ENCODE results near the gene UBQLNL.

The UBQLNL gene

GRCh38 chr11:5507177-5507932 is 9.1 kb downstream of the UBQLNL start:
- DNase-seq = no peak

DNA sequence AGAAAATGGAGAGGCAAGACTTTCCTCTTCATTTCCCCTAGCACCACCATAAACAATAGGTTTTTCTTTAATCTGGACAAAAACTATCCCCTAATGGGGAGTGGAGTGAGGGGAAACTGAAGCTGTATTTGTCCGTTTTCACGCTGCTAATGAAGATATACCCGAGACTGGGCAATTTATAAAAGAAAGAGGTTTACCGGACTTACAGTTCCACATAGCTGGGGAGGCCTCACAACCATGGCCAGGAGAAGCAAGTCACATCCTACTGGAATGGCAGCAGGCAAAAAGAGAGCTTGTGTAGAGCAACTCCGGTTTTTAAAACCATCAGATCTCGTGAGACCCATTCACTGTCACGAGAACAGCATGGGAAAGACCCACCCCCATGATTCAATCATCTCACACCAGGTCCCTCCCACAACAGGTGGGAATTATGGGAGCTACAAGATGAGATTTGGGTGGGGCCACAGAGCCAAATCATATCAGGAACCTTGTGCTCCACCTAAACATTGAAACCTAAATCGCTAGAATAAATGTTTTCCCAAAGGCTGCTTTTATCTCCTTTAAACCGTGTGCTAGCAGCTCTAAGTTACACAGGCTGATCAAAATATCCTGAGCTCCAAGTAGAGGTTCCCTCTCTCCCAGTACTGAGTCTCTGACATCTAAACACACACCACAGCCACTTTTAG is 11.0 kb downstream of the UBQLNL start:
- DNase-seq = no peak

- no peak for DNase-seq
These were observed 12.0 kb downstream of the UBQLNL start for GRCh38 chr11:5504403-5504921.

GRCh38 chr11:5500393-5500801 is 16.1 kb downstream of the UBQLNL start:
- no peak for DNase-seq

GRCh38 chr11:5499671-5500070 is 16.8 kb downstream of the UBQLNL start:
- no peak for DNase-seq

GRCh38 chr11:5489576-5490357 is 26.7 kb downstream of the UBQLNL start:
- no peak for DNase-seq

DNA sequence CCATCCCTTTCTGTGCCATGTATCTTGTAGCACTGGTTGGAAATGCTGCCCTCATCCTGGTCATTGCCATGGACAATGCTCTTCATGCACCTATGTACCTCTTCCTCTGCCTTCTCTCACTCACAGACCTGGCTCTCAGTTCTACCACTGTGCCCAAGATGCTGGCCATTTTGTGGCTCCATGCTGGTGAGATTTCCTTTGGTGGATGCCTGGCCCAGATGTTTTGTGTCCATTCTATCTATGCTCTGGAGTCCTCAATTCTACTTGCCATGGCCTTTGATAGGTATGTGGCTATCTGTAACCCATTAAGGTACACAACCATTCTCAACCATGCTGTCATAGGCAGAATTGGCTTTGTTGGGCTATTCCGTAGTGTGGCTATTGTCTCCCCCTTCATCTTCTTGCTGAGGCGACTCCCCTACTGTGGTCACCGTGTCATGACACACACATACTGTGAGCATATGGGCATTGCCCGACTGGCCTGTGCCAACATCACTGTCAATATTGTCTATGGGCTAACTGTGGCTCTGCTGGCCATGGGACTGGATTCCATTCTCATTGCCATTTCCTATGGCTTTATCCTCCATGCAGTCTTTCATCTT is 27.6 kb downstream of the UBQLNL start:
- no peak for DNase-seq

GRCh38 chr11:5488385-5488784 is 28.1 kb downstream of the UBQLNL start, which contains the start of gene OR52D1:
TSS of gene OR52D1 (plus strand) at chr11:5488685. CDS start at chr11:5488707, 22 bp downstream.
- DNase-seq = no peak

DNA sequence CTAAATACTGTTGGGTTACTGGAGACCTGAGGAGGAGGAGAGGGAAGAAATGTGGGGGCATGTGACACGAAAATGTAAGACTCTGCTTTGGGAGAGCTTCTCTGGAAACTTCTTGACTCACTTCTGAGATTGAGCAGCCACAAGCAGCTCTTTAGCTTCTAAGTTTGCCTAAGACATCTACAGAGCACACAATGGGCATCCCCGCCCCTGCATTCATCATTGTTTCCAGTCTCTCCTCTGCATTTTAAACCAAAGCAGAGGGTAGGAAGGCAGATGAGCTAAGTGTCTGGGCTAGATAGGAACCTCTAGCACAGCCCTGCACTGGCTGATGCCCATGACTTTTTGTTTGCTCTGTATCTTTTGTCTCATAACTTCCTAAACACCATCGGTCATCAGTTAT is 30.1 kb downstream of the UBQLNL start:
- DNase-seq = no peak

DNA sequence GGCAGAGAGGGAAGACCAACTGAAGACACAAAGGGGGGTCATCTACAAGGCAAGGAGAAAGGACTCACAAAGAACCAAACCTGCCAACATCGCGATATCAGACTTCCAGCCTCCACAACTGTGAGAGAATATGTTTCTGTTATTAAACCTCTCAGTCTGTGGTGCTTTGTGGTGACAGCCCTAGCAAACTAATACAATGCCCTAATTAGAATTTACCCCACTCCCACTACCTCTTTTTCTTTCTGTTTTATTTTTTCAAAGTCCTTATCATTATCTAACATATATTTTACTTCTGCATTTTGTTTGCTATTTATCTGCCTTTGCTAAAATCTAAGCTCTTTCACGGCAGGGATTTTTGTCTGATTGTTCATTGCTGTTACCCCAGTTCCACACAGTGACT is 30.5 kb downstream of the UBQLNL start:
- DNase-seq = no peak

DNA sequence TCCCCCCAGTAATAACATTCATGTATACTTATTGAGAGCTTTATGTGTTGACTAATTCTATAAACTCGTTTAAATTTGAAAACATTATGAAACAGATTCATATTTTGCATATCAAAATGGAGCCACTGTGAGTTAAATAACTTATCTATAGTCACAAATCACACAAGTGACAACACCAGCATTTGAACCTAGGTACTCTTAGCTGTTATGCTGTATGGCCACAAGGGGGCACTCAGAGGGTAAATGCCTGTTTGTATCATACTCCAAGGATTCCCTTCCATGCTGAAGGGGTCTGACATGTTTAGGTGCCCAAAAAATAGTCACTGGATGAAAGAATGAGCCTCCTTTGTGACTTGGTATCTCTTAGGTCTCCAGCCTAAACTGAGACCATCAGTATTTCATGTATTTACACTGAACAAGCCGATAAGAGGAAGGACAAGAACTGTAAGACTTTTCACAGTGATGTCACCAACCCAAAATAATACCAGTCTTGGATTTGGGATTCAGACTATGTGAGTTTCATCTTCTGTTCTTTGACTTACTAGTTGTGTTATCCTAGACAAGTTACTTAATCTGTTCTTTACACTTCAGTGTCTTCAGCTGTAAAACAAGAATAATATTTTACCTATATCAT is 40.2 kb downstream of the UBQLNL start:
- DNase-seq = no peak

GRCh38 chr11:5473921-5474320 is 42.6 kb downstream of the UBQLNL start:
- DNase-seq = no peak

- no peak for DNase-seq
These were observed 49.0 kb downstream of the UBQLNL start for GRCh38 chr11:5467527-5467926.

All from CD4-positive, alpha-beta T cell treated with Interferon gamma for 1 hour (primary cell).